NK-92 (cell line): ENCODE measurements around the gene ZNF681.
"Not testable (repeated sequence)": the region's sequence is repeated elsewhere in the genome, so short reads cannot be mapped to it uniquely, and the experiment has no call there.

Experiments used
- DNase-seq: peaks from one replicate; lab custom pipeline; 2025; ENCODE audit not compliant: unreplicated experiment; lab: John Stamatoyannopoulos, UW

The ZNF681 gene

DNA sequence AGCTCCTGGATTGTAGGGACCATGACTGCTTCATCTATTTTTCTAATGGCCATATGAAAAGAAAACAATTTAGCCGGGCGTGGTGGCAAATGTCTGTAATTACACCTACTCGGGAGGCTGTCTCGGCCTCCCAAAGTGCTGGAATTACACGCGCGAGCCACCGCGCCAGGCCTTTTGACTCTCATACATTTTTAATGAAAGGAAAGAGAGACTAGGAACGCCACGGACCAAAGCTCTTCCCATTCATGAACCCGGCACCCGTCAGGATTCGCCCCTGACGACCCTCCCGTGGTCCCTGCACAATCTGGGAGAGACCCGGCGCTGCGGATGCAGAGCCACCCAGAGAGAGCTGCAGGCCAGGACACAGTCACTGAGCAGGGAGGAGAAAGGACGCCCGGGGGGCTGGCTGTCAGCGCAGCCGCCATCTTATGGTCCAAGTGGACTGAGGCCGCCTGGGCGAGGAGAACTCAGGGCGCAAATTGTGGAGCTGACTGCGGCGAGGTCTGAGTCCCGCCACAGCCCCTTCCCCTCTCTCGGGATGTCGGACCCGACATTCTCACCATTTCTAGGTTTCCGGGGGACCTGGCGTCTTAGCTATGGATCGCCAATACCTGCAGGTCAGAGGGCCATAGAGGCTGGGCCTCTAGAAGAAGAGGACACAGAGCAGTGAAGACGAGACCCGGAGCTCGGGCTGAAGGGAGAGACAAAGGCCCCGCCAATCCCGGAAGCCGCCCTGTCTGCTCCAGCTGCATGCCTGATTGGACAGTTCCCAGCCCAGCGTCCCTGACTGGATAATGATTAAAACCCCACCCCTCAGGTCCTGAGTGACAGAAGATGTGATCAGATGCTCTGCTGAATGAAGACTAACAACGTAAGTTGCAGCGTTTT, at the start of gene ZNF681:
ZNF681 (minus strand) TSS at position 705 of the 888 bp plus-strand sequence; CDS start at position 563, 142 bp downstream.
- DNase-seq = no peak

GRCh38 chr19:23804676-23805075, 46.0 kb upstream of the ZNF681 start:
- no peak for DNase-seq

GRCh38 chr19:23802290-23802689, 43.6 kb upstream of the ZNF681 start:
- DNase-seq = no peak

DNA sequence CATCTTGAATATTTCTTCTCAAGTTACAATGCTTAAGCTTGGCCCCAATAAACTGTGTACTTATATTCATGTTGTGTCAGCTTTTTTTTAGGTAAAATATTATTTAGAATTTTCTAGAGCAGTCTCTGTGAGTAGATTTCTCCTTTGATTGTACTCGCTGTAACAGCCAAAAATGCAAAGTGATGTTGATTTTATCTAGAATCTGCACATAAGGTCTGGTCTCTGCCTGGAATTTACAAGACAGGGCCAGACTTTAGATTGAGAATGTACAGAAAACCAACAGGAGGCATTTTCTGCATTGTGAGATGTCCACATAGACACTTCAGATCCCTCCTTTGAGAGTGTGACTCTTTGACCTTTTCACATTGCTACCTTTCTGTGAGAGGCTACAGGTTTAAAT, 43.1 kb upstream of the ZNF681 start:
- no peak for DNase-seq

DNA sequence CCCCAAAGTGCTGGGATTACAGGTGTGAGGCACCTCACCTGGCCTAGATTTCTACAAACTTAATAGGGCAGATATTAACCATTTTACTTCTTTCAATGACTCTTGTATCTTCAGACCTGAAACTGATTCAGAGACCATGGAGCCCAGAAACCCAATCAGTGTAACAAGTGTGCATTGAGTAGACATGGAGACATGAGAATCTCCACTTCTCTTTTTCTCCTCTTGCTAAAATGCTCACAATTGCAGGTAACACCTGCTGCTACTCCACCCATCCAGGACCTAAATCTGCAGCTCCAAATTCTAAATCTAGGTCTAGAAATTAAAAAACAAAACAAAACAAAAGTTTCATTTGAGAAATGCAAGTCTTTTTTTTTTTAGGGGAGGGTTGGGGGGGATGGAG, 42.2 kb upstream of the ZNF681 start:
- DNase-seq = no peak

DNA sequence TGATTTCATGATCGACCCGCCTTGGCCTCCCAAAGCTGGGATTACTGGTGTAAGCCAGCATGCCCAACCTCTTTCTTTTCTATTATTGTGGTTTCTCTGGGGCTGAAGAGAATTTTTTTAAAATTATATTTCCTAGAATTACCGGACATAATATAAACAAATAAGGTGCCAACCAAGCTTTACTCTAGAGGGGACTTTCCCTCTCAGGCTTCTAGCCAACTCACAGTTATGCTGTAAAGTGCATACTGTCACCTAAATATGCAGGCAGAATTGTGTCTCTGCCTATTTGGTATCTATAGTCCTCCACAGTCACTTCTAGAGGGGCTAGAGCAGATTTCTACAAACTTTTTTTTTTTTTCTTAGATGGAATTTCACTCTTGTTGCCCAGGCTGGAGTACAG, 41.6 kb upstream of the ZNF681 start:
- DNase-seq = no peak

- no peak for DNase-seq
Observed at GRCh38 chr19:23799321-23799720, 40.6 kb upstream of the ZNF681 start.

DNA sequence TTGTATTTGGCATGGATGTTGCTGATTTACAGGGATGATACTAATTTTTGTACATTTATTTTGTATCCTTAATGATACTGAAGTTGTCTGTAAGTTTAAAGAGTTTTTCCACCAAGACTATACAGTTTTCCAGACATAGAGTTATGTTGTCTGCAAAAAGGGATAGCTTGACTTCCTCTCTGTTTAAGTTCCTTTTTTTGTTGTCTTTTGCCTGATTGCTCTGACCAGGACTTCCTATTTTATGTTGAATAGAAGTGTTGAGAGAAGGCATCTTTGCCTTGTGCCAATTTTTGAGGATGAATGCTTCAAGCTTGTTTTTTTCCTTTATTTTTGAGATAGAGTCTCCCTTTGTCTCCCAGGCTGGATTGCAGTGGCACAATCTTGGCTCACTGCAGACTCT, 36.8 kb upstream of the ZNF681 start:
- DNase-seq = no peak

- DNase-seq = no peak
Observed at GRCh38 chr19:23792784-23793183, 34.1 kb upstream of the ZNF681 start.

DNA sequence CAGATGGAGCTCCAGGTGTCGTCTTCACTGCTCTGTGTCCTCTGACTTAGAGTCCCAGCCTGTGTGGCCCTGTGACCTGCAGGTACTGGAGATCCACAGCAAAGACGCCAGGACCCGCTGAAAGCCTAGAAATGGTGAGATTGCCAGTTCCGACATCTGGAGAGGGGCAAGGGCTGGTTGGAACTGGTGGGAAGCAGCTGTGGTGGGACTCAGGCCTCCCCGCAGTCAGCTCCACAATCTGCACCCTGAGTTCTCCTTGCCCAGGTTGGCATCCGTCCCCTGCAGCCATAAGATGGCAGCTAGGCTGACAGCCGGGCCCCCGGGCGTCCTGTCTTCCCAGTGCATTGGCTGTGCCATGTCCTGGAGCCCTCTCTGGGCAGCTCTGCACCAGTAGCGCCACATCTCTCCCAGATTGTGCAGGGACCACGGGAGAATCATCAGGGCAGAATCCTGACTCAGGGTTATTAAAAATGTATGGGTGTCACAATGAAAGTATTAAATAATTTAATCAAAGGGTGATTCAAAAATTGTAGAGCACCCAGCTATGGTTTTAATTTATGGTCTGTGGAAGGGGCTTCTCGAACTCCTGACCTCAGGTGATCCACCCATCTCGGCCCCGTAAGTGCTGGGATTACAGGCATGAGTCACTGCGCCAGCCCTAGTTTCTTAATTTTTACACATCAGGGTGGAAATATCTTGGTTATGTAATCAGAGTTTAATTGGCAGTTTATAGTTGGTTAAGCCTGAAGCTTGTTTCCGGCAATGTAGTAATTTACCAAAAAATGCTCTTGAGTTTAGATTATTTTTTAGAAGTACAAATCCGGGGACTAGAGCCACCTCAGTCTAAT, 32.2 kb upstream of the ZNF681 start:
- no peak for DNase-seq

- DNase-seq = no peak
Observed at GRCh38 chr19:23789246-23789645, 30.6 kb upstream of the ZNF681 start.

DNA sequence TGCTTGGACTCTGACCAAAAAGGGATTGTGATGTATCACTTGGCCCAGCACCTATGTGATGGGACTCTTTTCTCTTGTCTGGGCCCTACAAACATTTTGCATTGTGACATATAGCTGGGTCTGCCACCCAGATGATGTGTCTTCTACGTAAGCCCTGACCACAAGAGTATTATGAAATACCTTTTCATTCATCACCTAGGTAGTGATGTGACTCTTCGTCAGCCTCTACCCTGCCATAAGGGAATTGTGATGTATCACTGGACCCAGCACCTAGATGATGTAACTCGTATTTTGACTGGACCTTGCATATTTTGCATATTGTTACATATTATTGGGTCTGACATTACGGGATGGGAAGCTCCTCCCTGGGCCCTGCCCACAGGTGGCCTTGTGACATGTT, 29.7 kb upstream of the ZNF681 start:
- no peak for DNase-seq

DNA sequence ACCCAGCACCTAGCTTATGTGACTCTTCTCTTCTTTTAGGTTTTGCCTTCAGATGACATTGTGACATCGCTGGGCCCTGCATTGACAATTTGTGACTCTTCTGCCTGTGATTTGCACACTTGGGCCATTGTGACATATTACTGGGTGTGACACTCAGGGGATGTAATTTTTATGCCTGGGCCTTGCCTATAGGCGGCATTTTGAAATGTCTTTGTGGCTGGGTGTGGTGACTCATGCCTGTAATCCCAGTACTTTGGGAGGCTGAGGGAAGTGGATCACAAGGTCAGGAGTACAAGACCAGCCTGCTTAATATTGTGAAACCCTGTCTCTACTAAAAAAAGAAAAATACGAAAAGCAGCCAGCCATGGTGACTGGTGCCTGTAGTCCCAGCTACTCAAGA, 28.4 kb upstream of the ZNF681 start:
- DNase-seq = no peak

- no peak for DNase-seq
Observed at GRCh38 chr19:23785982-23786381, 27.3 kb upstream of the ZNF681 start.

- no peak for DNase-seq
Observed at GRCh38 chr19:23784274-23784673, 25.6 kb upstream of the ZNF681 start.

- no peak for DNase-seq
Observed at GRCh38 chr19:23783636-23784035, 24.9 kb upstream of the ZNF681 start.

DNA sequence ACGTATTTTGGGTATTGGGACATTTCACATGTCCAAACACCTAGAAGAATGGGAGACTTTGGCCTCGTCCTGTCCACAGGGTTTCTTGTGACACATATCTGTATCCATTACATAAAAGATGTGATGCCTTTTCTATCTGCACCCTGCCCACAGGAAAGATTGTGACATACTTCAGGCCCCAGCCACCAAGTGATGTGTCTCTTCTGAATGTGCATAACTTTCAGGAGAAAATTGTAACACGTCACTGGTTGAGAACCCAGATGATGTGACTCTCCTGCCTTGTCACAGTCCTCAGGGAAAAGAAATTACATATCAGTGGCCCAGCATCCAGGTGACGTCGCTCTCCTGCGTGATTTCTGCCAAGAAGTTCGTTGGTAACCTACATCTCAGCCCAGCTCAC, 21.0 kb upstream of the ZNF681 start:
- DNase-seq = no peak

- no peak for DNase-seq
Observed at GRCh38 chr19:23778566-23778965, 19.9 kb upstream of the ZNF681 start.

- not testable (repeated sequence) for DNase-seq
Observed at GRCh38 chr19:23778036-23778435, 19.3 kb upstream of the ZNF681 start.

GRCh38 chr19:23777216-23777615, 18.5 kb upstream of the ZNF681 start:
- no peak for DNase-seq

DNA sequence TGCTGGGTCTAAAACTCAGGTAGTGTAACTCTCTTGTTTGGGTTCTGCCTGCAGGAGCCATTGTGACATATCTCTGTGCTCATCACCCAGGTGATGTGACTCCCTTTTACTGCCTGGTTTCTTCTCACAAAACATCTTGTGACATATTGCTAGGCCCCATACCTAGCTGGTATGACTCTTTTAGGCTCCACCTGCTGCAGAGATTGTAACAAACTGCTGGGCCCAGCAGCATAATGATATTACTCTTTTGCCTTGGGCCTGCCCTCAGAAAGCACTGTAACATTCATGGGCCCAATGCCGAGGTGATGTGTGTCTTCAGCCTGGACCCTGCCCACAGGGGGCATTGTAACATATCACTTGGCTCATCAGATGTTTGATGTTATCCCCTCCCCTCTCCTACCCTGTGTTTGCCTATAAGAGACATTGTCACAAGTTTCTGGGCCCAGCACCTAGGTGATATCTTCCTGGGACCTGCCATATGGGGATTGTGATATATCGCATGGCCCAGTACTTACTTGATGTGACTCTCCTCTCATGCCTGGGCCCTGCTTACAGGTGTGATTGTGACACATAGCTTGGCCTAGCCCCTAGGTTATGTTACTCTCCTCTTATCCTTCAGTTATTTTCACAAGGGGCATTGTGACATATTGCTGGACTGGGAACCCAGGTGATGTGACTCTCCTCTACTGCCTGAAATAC, 18.0 kb upstream of the ZNF681 start:
- no peak for DNase-seq
